ENCODE results near the gene KRTAP4-8. TPM values are rescaled to one million over a fixed set of nuclear protein-coding genes. Genes with fewer than 3 reads are reported as not detected.

Gene KRTAP4-8
- total and polyA plus RNA-seq, 4 donors: not detected

GRCh38 chr17:41076788-41077187 lies 21.2 kb downstream of the KRTAP4-8 start:
- H3K9me3 ChIP-seq (ENCODE audit: control insufficient read depth in 4 of 4, low read length in 3 of 4): peaks cover 0 to 2% (median 0%) of the 10 kb centered on the region in 4 donors

DNA sequence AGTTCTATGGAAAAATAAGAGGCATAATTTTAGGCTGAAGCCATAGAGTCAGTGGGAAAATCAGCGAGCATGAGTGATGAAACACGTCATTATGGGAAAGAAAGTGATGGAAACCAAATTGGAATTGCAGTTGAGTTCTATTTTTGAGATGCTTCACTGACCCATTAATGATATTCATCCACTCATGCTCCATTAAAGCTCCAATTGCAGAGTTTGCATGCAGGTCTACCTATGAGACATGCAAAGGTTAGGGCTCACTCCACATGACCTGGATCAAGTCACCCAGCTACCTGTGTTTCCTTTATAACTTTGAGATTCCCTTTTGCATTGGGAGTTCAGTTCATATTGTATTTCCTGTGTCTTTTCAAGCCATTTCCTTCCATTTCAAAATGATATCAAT lies 24.3 kb downstream of the KRTAP4-8 start:
- WGBS: 90% methylated on average over 2 of the region's 2 CpGs
- Histone ChIP-seq H3K4me1 (ENCODE audit: control insufficient read depth in 4 of 4, insufficient read depth in 4 of 4, low read length in 3 of 4) (no peaks in the 10 kb centered on the region), H3K36me3 (ENCODE audit: control insufficient read depth in 4 of 4, insufficient read depth in 3 of 4, low read depth in 1 of 4, low read length in 3 of 4) (no peaks in the 10 kb centered on the region), H3K9ac (ENCODE audit: low read depth in 1 of 2, low read length in 2 of 2) (no peak overlapping the region), H3K9me3 (ENCODE audit: control insufficient read depth in 4 of 4, low read length in 3 of 4) (peaks cover 0 to 2% (median 0%) of the 10 kb centered on the region in 4 donors), H3K4me3 (ENCODE audit: low read depth in 1 of 3, low read length in 3 of 3) (no peak overlapping the region), H3K27ac (ENCODE audit: low read depth in 1 of 2, low read length in 2 of 2) (no peak overlapping the region), H3K27me3 (ENCODE audit: control insufficient read depth in 4 of 4, insufficient read depth in 4 of 4, low read length in 3 of 4) (peaks cover 0 to 2% (median 0%) of the 10 kb centered on the region in 4 donors)
- DNase-seq (ENCODE audit: low spot score): no peak
- TF ChIP-seq YY1 (IDR thresholded peaks at IDR 0.05) (no peak), MAX (IDR thresholded peaks at IDR 0.05) (no peak), FOXA1 (IDR thresholded peaks at IDR 0.05) (no peak), REST (IDR thresholded peaks at IDR 0.05) (no peak), SP1 (IDR thresholded peaks at IDR 0.05) (no peak), GABPA (IDR thresholded peaks at IDR 0.05 in 1 of 2, conservative IDR thresholded peaks at IDR 0.05 in 1 of 2) (no peak), JUND (IDR thresholded peaks at IDR 0.05) (no peak), EGR1 (IDR thresholded peaks at IDR 0.05; ENCODE audit: low read depth in 2 of 2) (no peak)
- TF ChIP-seq, protein P1, sequence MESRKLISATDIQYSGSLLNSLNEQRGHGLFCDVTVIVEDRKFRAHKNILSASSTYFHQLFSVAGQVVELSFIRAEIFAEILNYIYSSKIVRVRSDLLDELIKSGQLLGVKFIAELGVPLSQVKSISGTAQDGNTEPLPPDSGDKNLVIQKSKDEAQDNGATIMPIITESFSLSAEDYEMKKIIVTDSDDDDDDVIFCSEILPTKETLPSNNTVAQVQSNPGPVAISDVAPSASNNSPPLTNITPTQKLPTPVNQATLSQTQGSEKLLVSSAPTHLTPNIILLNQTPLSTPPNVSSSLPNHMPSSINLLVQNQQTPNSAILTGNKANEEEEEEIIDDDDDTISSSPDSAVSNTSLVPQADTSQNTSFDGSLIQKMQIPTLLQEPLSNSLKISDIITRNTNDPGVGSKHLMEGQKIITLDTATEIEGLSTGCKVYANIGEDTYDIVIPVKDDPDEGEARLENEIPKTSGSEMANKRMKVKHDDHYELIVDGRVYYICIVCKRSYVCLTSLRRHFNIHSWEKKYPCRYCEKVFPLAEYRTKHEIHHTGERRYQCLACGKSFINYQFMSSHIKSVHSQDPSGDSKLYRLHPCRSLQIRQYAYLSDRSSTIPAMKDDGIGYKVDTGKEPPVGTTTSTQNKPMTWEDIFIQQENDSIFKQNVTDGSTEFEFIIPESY (IDR thresholded peaks at IDR 0.05): no peak

More at GRCh38 chr17:41076788-41077187, 21.2 kb downstream of the KRTAP4-8 start:
- DNase-seq (ENCODE audit: low spot score): no peak
- H3K4me1 ChIP-seq (ENCODE audit: control insufficient read depth in 4 of 4, insufficient read depth in 4 of 4, low read length in 3 of 4): no peaks in the 10 kb centered on the region
- no peak overlapping the region for H3K4me3 ChIP-seq (ENCODE audit: low read depth in 1 of 3, low read length in 3 of 3)
- peaks cover 0 to 4% (median under 1%) of the 10 kb centered on the region in 4 donors for H3K27me3 ChIP-seq (ENCODE audit: control insufficient read depth in 4 of 4, insufficient read depth in 4 of 4, low read length in 3 of 4)
- no peak overlapping the region for H3K27ac ChIP-seq (ENCODE audit: low read depth in 1 of 2, low read length in 2 of 2)
- no peak for TF ChIP-seq REST (IDR thresholded peaks at IDR 0.05)
- TF ChIP-seq ATF3 (IDR thresholded peaks at IDR 0.05): no peak
- TF ChIP-seq YY1 (IDR thresholded peaks at IDR 0.05): no peak
- TF ChIP-seq CTCF (IDR thresholded peaks at IDR 0.05; ENCODE audit: low read depth, low read length, missing input control): no peak
- TF ChIP-seq EGR1 (IDR thresholded peaks at IDR 0.05; ENCODE audit: low read depth in 2 of 2): no peak
- H3K36me3 ChIP-seq (ENCODE audit: control insufficient read depth in 4 of 4, insufficient read depth in 3 of 4, low read depth in 1 of 4, low read length in 3 of 4): no peaks in the 10 kb centered on the region
- no peak overlapping the region for H3K9ac ChIP-seq (ENCODE audit: low read depth in 1 of 2, low read length in 2 of 2)
